H9 (cell line): Measurements from ENCODE around the gene OSBP. TPM values are rescaled to one million over a fixed set of nuclear protein-coding genes. Genes with fewer than 3 reads are reported as not detected.

Source experiments
- DNase-seq: peaks from one replicate; pipeline ENCODE4 v3.0.0-alpha.2; 2017
- H2AFZ ChIP-seq: one replicate; pipeline ENCODE4 v1.6.1; 2013; ENCODE audit warnings: mild to moderate bottlenecking, low read length, control low read depth, moderate library complexity
- H2AK5ac ChIP-seq: 2 replicates; pipeline ENCODE4 v1.6.1; 2013; ENCODE audit warnings: low read length, control low read depth, mixed read lengths; ENCODE audit not compliant: insufficient read length
- H2BK120ac ChIP-seq: one replicate; pipeline ENCODE4 v1.6.1; 2013; ENCODE audit warnings: low read depth, mild to moderate bottlenecking, low read length, control low read depth, inconsistent platforms; ENCODE audit not compliant: poor library complexity, severe bottlenecking
- H2BK12ac ChIP-seq: 2 replicates; pipeline ENCODE4 v1.6.1; 2013; ENCODE audit warnings: low read length, control low read depth, mixed read lengths, low read depth; ENCODE audit not compliant: insufficient read length
- H2BK15ac ChIP-seq: 2 replicates; pipeline ENCODE4 v1.6.1; 2013; ENCODE audit warnings: low read depth, low read length, control low read depth
- H2BK20ac ChIP-seq: one replicate; pipeline ENCODE4 v1.6.1; 2013; ENCODE audit warnings: low read depth, mild to moderate bottlenecking, low read length, control low read depth, inconsistent platforms; ENCODE audit not compliant: poor library complexity, severe bottlenecking
- H2BK5ac ChIP-seq: 2 replicates; pipeline ENCODE4 v1.6.1; 2013; ENCODE audit warnings: low read length, control low read depth, mixed read lengths; ENCODE audit not compliant: insufficient read length
- H3K14ac ChIP-seq: 2 replicates; pipeline ENCODE4 v1.6.1; 2013; ENCODE audit warnings: low read length, control low read depth; ENCODE audit not compliant: insufficient read depth
- H3K18ac ChIP-seq: 2 replicates; pipeline ENCODE4 v1.6.1; 2013; ENCODE audit warnings: low read depth, mild to moderate bottlenecking, mixed read lengths, low read length, control low read depth; ENCODE audit not compliant: insufficient read length
- H3K23ac ChIP-seq: 2 replicates; pipeline ENCODE4 v1.6.1; 2013; ENCODE audit warnings: low read length, control low read depth, mixed read lengths, low read depth; ENCODE audit not compliant: insufficient read length
- H3K23me2 ChIP-seq: 2 replicates; pipeline ENCODE4 v1.6.1; 2013; ENCODE audit warnings: low read depth, mild to moderate bottlenecking, mixed read lengths, low read length, control low read depth; ENCODE audit not compliant: insufficient read length, poor library complexity, severe bottlenecking
- H3K27ac ChIP-seq: 2 replicates; pipeline ENCODE4 v1.5.1; 2013; ENCODE audit warnings: low read length, control low read depth, mixed read lengths, low read depth; ENCODE audit not compliant: insufficient read length
- H3K27me3 ChIP-seq: 2 replicates; pipeline ENCODE4 v1.6.1; 2013; ENCODE audit warnings: low read length, control low read depth, inconsistent platforms; ENCODE audit not compliant: insufficient read depth
- H3K4ac ChIP-seq: 2 replicates; pipeline ENCODE4 v1.6.1; 2013; ENCODE audit warnings: low read depth, mild to moderate bottlenecking, control low read depth, inconsistent platforms, low read length, moderate library complexity
- H3K4me1 ChIP-seq: 2 replicates; pipeline ENCODE4 v1.6.1; 2013; ENCODE audit warnings: low read length, control low read depth, inconsistent platforms; ENCODE audit not compliant: insufficient read depth
- H3K4me2 ChIP-seq: 2 replicates; pipeline ENCODE4 v1.6.1; 2013; ENCODE audit warnings: low read length, control low read depth, mixed read lengths; ENCODE audit not compliant: insufficient read length, insufficient read depth
- H3K56ac ChIP-seq: 2 replicates; pipeline ENCODE4 v1.6.1; 2013; ENCODE audit warnings: low read depth, mild to moderate bottlenecking, mixed read lengths, low read length, control low read depth; ENCODE audit not compliant: insufficient read length
- H3K79me1 ChIP-seq: 2 replicates; pipeline ENCODE4 v1.6.1; 2013; ENCODE audit warnings: low read depth, mild to moderate bottlenecking, moderate library complexity, low read length, control low read depth, inconsistent platforms; ENCODE audit not compliant: insufficient read depth, poor library complexity, severe bottlenecking
- H3K79me2 ChIP-seq: 2 replicates; pipeline ENCODE4 v1.6.1; 2013; ENCODE audit warnings: low read length, control low read depth, inconsistent platforms; ENCODE audit not compliant: insufficient read depth
- H3K9ac ChIP-seq: 2 replicates; pipeline ENCODE4 v1.6.1; 2013; ENCODE audit warnings: low read length, control low read depth, mixed read lengths; ENCODE audit not compliant: insufficient read length; ENCODE audit errors: extremely low read depth
- H3K9me3 ChIP-seq: one replicate; pipeline ENCODE4 v1.6.1; 2013; ENCODE audit warnings: low read depth, low read length, inconsistent platforms; ENCODE audit not compliant: control insufficient read depth
- H3T11ph ChIP-seq: one replicate; pipeline ENCODE4 v1.6.1; 2013; ENCODE audit warnings: mild to moderate bottlenecking, low read length, control low read depth, inconsistent platforms
- H4K20me1 ChIP-seq: one replicate; pipeline ENCODE4 v1.6.1; 2013; ENCODE audit not compliant: control insufficient read depth, insufficient read length, insufficient read depth
- H4K5ac ChIP-seq: 2 replicates; pipeline ENCODE4 v1.6.1; 2013; ENCODE audit warnings: low read depth, mild to moderate bottlenecking, mixed read lengths, low read length, control low read depth; ENCODE audit not compliant: insufficient read length
- H4K8ac ChIP-seq: replicated peaks from 2 replicates; pipeline ENCODE4 v1.6.1; 2013; ENCODE audit warnings: low read length, control low read depth, mixed read lengths, low read depth; ENCODE audit not compliant: insufficient read length
- H4K91ac ChIP-seq: 2 replicates; pipeline ENCODE4 v1.6.1; 2013; ENCODE audit warnings: low read depth, mild to moderate bottlenecking, moderate library complexity, mixed read lengths, low read length, control low read depth; ENCODE audit not compliant: insufficient read length
- H3K27ac Mint-ChIP-seq, 3 experiments: 2 replicates in 2 of 3; 3 replicates in 1 of 3; pipeline ENCODE4 v1.8.0; 2020 to 2021; ENCODE audit warnings: mixed read lengths in 3 of 3, mild to moderate bottlenecking in 1 of 3, moderate library complexity in 1 of 3
- H3K27me3 Mint-ChIP-seq: 2 replicates; pipeline ENCODE4 v1.8.0; 2021; ENCODE audit warnings: low read depth, mild to moderate bottlenecking, moderate library complexity, mixed read lengths
- H3K36me3 Mint-ChIP-seq, 3 experiments: 2 replicates in 2 of 3; 3 replicates in 1 of 3; pipeline ENCODE4 v1.8.0; 2020 to 2021; ENCODE audit warnings: low read depth in 3 of 3, mixed read lengths in 3 of 3; ENCODE audit not compliant: insufficient read depth in 1 of 3
- H3K4me1 Mint-ChIP-seq, 2 experiments: 2 replicates each; pipeline ENCODE4 v1.8.0; 2020; ENCODE audit warnings: mixed read lengths in 2 of 2
- H3K4me3 Mint-ChIP-seq, 2 experiments: 2 replicates in 1 of 2; 3 replicates in 1 of 2; pipeline ENCODE4 v1.8.0; 2020 to 2021; ENCODE audit warnings: mild to moderate bottlenecking in 2 of 2, mixed read lengths in 2 of 2, moderate library complexity in 1 of 2
- H3K9me3 Mint-ChIP-seq, 2 experiments: 2 replicates in 1 of 2; 3 replicates in 1 of 2; pipeline ENCODE4 v1.8.0; 2020; ENCODE audit warnings: mild to moderate bottlenecking in 2 of 2, mixed read lengths in 2 of 2, moderate library complexity in 1 of 2
- WGBS: extraction: QIAGEN DNeasy Blood & Tissue Kit; methylation state at CpG from one replicate; pipeline ENCODE4 v1.1.7; 2013; ENCODE audit warnings: missing lambda C conversion rate, low lambda C conversion rate, mixed read lengths; ENCODE audit not compliant: insufficient read length; ENCODE audit errors: extremely low coverage; 5-methylcytosine and 5-hydroxymethylcytosine counted together
- total RNA-seq: library from RNA; stranded (reverse); gene quantifications from 2 replicates; pipeline ENCODE4 v1.2.1, GENCODE V29; 2021
- TF ChIP-seq, protein P1 (sequence below): fragments of 200-600 bp; sonication (generic); conservative IDR thresholded peaks from 3 replicates; pipeline ENCODE4 v1.8.0; 2021; ENCODE audit warnings: antibody characterized with exemption, mild to moderate bottlenecking

OSBP gene
- total RNA-seq, 1 experiment from 2014 or later: 48.5 TPM

DNA sequence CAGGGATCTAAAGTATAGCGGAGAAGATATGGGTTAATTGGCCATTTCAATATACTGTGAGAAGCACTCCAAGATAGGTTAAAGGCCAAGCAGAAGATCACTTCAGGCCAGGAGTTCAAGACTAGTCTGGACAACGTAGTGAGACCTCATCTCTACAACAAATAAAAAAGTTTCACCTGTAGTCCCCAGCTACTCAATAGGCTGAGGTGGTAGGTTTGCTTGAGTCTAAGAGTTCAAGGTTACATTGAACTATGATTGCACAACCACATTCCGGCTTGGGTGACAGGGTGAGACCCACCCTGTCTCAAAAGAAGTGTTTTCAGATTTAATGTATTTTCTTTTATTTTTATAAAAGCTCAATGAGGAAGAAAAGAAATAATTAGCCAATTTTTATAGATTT lies 27.8 kb upstream of the OSBP start:
- no peak overlapping the region for H4K5ac ChIP-seq
- H4K20me1 ChIP-seq: no peaks in the 10 kb centered on the region
- no peaks in the 10 kb centered on the region for H3K27me3 ChIP-seq
- H3K56ac ChIP-seq: no peak overlapping the region
- H2BK5ac ChIP-seq: no peak overlapping the region
- no peak overlapping the region for H3K9ac ChIP-seq
- no peak overlapping the region for H2AK5ac ChIP-seq
- no peak overlapping the region for H3K4me2 ChIP-seq
- H2BK15ac ChIP-seq: no peak overlapping the region
- no peaks in the 10 kb centered on the region for H3K4me1 ChIP-seq
- no peak overlapping the region for H4K91ac ChIP-seq
- no peak overlapping the region for H3K4me3 Mint-ChIP-seq
- H3K23ac ChIP-seq: no peak overlapping the region
- no peak overlapping the region for H2AFZ ChIP-seq
- H3K27ac Mint-ChIP-seq: no peak overlapping the region
- H4K8ac ChIP-seq: no peak overlapping the region
- no peak overlapping the region for H3K27ac ChIP-seq
- no peaks in the 10 kb centered on the region for H3K23me2 ChIP-seq
- no peak for DNase-seq
- H2BK20ac ChIP-seq: no peak overlapping the region
- no peak overlapping the region for H2BK12ac ChIP-seq
- H3T11ph ChIP-seq: no peak overlapping the region
- no peaks in the 10 kb centered on the region for H3K4me1 Mint-ChIP-seq
- peaks cover 46 to 94% (median 90%) of the 10 kb centered on the region in 3 experiments; a peak in 6 of 7 replicates for H3K36me3 Mint-ChIP-seq
- H3K79me1 ChIP-seq: no peaks in the 10 kb centered on the region
- WGBS: no CpG with 5 or more reads among the region's 3 CpGs
- H3K79me2 ChIP-seq: no peaks in the 10 kb centered on the region
- H2BK120ac ChIP-seq: no peak overlapping the region
- H3K18ac ChIP-seq: no peak overlapping the region
- H3K9me3 ChIP-seq: no peaks in the 10 kb centered on the region
- H3K4ac ChIP-seq: no peak overlapping the region
- H3K9me3 Mint-ChIP-seq: no peaks in the 10 kb centered on the region
- H3K14ac ChIP-seq: no peak overlapping the region
- TF ChIP-seq, protein P1, sequence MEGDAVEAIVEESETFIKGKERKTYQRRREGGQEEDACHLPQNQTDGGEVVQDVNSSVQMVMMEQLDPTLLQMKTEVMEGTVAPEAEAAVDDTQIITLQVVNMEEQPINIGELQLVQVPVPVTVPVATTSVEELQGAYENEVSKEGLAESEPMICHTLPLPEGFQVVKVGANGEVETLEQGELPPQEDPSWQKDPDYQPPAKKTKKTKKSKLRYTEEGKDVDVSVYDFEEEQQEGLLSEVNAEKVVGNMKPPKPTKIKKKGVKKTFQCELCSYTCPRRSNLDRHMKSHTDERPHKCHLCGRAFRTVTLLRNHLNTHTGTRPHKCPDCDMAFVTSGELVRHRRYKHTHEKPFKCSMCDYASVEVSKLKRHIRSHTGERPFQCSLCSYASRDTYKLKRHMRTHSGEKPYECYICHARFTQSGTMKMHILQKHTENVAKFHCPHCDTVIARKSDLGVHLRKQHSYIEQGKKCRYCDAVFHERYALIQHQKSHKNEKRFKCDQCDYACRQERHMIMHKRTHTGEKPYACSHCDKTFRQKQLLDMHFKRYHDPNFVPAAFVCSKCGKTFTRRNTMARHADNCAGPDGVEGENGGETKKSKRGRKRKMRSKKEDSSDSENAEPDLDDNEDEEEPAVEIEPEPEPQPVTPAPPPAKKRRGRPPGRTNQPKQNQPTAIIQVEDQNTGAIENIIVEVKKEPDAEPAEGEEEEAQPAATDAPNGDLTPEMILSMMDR: no peak
- no peaks in the 10 kb centered on the region for H3K27me3 Mint-ChIP-seq
